ENCODE results near the gene RPTOR.
"Not testable (repeated sequence)": the region's sequence is repeated elsewhere in the genome, so short reads cannot be mapped to it uniquely, and the experiment has no call there.

RPTOR gene

DNA sequence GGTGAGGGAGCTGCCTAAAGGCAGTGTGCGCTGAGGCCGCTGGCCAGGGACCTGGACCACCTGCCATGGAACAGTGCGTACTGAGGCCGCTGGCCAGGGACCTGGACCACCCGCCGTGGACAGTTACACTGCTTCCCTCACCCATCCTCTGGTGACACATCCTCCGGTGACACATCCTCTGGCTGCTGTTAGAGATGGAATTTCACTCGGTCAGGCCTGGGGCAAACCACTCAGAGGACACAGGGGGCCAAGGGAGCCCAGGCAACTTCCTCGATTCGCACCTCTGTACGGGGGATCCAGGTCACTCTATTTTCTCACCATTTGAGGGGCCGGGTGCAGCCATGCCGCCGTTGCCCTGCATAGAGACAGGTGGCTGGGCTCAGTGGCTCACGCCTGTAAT, 32.4 kb upstream of the RPTOR start:
- DNase-seq (ENCODE audit: low read depth in 2 of 2), result no peak

DNA sequence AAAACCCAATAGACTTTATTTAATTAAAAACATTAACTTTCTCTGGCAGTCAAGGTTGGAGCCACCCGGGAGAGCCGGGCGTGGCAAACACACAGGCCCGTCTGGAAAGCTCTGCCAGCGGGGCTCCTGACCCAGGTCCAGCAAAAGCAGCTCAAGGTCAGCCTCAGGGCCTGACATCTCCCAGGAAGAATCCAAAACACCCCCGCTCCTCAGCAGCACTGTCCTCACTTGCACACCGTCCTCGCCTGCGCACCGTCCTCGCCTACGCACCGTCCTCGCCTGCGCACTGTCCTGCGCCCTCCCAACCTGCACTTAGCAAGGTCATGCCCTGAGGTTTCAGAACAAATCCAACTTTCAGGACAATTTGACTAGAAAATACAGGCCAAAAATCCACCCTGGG, 31.4 kb upstream of the RPTOR start:
- DNase-seq (ENCODE audit: low read depth in 2 of 2), result no peak

DNA sequence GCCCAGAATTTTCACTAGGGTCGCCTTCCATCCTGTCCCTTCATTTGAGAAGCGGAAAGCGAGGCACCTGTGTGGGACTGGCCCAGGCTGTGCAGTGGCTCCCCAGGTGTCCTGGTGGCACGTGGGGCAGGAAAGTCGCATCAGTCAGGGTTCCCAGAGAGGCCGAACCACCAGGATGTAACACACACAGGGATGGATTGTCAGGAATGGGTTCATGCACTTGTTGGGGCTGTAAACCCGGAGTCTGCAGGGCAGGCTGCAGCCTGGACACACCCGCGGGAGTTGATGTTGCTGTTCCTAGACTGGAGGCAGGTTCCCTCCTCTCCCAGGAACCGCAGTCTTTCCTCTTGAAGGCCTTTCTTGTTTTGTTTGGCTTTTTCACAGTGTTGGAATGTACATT, 30.7 kb upstream of the RPTOR start:
- no peak for DNase-seq (ENCODE audit: low read depth in 2 of 2)

DNA sequence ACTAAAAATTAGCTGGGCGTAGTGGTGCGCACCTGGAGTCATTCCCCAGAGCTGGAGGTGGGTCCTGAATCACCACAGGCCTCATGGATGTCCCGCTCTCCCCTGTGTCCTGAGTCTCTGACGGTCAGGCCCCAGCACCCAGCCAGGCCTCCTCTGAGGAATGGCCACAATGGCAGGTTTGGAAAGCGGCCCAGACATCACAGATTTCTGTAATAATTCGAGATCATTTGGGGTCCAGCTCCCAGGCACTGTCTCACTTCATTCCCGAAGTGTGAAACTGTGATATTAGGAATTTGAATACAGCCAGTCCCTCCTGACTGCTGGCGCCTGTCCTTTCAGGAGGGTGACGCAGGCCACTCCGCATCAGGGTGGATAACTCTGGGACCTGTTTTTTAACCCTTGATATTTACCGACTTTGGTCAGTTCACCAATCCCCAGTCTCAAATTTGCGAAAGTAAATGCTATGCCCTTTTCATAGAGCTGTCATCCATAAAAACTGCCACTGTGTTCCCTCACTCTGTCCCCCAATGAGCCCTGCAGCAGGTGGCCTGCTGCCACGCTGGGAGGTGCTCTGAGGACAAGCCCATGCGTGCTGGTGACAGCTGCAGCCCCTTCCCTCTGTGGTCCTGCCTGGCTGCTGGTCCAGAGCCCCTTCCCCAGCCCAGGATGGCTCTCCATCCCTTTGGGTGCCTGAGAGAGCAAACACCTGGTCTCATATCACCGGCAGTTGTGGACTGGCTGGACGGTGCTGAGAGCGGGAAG, 28.3 kb upstream of the RPTOR start:
- no peak for DNase-seq (ENCODE audit: low read depth in 2 of 2)

DNA sequence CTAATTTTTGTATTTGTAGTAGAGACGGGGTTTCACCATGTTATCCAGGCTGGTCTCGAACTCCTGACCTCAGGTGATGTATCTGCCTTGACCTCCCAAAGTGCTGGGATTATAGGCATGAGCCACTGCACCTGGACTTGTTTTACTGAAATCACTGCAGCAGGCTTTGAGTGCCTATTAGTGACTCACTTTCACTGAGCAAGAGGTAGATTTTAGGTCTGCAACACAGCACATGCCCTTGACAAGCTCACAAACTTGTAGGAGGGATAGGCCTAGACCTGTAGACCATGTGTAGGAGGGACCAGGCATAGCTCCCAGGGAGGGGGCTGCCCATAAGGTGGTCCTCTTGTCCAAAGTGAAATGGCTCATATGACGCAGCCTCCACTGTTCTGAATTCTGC, 27.0 kb upstream of the RPTOR start:
- no peak for DNase-seq (ENCODE audit: low read depth in 2 of 2)

DNA sequence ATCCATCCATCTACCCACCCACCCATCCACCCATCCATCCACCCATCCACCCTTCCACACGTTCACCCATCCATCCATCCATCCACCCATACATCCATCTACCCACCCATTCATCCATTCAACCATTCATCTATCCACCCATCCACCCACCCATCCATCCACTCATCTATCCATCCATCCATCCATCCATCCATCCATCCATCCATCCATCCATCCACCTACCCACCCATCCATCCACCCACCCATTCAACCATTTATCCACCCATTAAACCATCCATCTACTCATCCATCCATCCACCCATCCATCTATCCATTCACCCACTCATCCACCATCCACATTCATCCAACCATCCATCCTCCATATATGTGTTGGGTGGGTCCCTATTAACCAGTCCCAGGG, 26.2 kb upstream of the RPTOR start:
- DNase-seq (ENCODE audit: low read depth in 2 of 2), result no peak

DNA sequence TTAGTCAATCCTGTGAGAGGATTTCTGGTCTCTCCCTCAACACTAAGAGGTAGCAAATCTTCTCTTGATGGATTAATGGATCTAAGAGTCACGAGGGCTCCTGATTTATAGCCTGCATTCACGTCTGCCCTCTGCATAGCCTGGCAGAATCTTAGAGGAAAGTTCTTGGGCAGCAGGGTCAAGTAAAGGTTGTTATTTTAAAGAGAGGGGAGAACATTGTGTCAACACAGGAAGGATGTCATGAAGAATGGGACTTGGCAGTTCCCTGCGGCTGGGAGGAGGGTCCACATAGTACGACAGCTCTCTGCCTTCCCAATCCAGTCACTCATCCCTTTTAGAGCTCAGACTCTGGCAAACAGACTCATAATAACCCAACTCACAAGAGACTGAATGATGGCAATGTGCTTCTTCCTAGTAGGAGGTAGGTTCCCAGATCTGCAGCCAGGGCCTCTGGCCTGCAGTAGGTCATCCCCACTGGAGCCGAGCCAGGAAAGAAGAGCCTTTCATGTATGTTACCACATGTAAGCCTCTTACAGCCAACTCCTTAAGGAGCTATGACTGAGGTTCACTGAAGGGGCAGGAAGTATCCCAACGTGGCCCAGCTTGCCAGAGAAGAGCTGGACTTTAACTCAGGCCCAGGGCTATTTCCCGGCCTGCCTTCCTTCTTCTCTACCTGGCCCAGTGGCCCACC, 25.4 kb upstream of the RPTOR start:
- no peak for DNase-seq (ENCODE audit: low read depth in 2 of 2)

DNA sequence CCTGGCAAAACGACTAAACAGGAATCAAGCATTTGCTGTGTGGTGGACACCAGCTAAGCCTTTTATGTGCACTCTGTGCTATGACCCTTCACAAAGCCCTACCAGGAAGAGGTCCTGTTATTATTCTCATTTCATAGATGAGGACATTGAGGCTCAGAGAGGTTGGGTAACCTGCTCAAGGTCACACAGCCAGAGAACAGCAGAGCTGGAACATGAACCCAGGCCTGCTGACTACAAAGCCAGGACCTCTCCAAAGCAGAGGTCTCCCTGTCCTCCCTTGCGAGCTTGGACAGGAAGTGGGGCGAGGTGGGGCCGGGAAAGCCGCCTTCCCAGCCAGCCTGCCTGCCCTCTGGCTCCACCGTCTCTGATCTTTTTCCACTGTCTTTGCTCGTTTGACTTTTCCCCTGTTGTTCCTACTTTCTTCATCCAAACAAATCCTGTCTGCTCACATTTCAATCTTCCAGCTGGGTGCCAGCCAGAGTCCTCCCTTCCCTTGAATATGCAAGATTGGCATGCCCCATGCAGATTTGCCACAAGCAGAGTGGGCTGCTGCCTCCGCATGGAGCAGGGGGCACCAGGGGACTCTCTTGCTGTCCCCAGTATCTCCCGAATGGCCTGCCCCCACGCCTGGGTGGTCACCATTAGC, 23.7 kb upstream of the RPTOR start:
- no peak for DNase-seq (ENCODE audit: low read depth in 2 of 2)

DNA sequence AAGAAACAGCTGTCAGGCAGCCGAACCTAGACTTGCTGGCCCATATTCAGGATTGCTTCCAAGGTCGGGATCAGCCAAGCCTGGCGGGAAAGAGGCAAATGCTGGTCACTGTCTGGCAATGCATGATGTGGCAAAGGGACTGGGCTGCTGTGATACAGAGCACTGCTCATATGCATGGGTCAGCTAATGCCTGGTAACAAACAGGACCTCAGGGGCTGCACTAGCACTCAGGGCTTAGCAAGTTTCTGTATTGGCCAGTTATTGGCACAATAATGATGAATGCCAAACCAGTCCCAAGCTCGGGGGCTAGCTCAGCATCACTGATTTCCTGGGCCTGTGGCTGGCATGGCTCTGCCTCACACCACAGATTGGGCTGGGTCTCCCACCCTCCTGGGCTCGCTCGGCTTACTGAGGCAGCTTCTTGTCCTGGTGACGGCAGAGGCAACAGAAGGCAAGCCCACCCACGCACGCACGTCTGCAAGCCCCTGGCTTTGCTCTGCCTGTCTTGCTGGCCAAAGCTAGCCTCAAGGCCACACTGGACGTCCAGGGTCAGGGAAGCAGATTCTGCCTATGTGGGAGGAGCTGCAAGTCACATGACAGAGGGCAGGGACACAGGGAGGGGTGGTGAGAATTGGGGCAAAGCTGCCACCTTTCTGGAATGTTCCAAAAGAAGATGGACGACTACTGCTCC, 21.4 kb upstream of the RPTOR start:
- no peak for DNase-seq (ENCODE audit: low read depth in 2 of 2)

DNA sequence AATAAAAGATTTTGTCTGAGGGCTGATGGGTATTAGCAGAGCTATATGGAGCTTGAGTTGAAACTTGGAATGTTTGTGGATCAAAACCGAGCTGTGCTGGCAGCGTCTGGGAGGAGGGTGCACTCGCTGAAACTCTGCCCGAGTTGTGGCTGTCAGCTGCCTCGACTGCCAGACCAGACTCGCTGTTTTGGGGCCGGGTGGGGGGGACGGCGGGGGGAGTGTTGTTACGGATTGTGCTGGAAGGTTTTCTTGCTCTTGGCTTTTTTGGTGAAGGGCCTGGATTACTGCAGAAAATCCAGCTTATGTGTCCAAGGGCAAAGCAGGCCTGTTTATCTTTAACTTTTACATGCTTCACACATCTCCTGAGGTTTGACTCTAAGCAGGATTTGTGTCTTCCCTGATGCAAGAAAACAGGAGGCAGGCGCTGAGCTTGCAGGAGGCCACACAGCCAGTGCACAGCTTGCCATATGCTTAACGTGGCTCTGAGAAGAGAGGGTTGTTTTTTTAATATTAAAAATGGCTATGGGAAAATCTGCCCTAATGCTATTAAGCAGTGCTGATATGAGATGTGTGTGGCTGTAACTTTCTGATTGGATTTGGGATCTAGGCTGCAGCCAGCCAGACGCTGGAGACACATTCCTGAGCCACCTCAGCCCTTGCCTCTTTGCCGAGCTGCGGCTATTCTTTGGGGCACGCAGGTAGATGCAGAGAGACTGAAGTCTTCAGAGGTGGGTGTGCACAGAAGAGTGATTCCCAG, 20.5 kb upstream of the RPTOR start:
- DNase-seq (ENCODE audit: low read depth in 2 of 2), result no peak

DNA sequence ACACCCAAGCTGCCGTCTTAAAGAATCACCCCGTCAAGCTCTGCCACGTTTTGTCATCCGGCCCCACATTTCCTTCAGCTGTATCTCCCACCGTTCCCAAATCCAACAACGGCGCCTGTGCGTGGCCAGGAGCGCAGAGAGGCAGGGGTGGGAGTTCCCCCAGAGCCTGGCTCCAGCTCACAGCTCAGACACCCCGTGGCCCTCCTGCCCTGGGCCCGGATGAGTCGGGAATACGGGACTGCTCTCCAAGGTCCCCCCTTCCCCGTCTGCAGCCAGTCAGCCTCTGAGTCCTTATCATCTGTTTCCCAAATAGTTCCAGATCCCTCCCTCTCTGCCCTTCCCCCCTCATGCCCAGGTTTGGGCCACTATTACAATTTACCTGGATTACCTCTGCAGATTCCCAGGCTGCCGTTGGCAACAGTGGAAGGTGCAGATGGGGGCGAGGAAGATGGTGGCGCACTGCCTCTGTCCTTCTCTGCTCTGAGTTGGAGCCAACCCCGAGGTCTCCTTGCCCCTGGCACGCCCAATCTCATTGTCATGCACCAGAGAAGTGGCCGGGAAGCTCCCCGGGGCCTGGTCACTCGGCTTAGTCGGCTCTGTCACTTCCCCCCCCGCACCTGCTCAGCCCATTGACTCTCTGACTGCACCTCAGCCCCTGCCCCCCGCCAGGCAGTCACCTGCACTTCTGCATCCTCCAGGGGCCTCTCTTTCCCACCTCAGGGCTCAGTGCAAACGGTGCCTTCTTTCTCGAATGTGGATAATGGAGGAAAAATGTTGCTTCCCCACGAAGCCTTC, 18.3 kb upstream of the RPTOR start:
- no peak for DNase-seq (ENCODE audit: low read depth in 2 of 2)

DNA sequence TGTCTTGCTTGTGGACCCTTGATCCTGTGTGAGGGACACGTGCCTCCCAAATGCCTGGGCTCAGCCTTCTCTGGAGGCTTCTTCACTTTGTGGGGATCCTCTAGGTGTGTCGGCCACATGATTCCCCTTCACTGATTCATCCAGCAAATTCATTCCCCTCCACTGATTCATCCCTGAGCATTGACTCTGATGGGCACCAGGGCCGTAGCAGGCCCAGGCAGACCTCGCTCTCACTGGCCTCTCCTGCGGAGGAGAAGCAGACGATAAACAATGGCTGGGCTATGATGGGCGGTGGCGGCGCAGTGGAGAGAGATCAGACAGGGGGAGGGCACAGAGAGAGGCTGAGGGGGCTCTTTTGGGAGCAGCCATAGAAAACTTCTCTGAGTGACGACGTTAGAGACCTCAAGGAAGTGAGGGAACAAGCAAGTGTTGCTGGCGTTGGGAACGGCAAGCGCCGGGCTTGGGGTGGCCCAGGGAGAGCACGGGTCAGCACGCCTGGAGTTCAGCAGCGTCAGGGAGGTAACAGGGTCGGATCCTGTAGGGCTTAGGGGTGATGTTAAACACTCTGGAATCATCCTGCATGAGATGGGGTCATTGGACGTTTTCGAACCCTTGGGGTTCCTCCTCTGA, 17.5 kb upstream of the RPTOR start:
- no peak for DNase-seq (ENCODE audit: low read depth in 2 of 2)

DNA sequence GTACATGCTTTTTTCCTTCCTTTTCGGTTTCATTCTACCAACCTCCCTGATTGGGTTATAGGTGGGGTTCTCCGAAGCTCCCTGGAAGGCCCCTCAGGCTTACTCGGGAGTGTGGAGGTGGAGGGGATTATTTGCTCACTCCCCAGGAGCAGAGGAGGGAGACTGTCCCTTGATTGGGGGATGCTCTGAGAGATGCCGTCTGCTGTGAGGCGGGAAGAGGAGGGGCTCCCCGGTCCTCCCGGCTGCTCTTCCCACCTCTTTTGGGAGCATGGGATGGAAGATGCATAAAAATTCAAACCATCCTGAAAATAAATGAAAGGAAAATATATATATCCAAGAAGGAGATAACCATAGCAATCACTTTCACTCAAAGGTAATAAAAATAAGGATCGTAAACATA, 16.1 kb upstream of the RPTOR start:
- no peak for DNase-seq (ENCODE audit: low read depth in 2 of 2)

DNA sequence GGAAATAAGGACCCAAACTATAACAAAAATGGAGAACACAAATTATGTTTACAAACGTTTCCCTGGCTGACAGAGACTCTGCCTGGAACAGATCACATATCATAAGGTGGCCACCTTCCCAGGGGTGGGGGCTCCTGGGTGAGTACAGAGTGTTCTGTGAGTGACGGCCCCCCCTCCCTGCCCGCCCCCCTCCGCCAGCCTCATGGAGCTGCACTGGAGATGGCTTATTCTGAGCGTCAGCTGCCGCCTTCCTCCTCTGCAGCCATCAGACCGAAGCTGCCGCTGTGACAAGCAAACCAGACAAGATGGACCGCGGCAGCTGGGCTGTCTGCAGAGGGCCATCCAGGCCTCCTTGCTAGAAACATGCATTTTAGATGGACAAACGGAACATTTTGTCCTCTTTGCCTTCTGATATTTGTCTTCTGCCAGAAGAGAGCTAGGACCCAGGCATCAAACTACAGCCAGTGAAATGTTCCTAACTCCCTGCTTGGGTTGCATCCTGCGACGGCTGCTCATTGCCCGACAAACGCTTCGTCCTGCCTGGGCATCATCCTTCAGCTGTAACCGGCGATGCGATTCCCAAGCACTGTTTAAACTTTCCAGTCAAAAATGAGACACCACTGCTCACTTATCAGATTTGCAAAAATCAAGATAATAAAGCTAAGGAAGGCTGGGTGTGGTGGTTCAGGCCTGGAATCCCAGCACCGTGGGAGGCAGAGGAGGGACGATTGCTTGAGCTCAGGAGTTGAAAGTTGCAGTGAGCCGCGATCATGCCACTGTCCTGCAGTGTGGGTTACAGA, 15.3 kb upstream of the RPTOR start:
- DNase-seq (ENCODE audit: low read depth in 2 of 2), result no peak

DNA sequence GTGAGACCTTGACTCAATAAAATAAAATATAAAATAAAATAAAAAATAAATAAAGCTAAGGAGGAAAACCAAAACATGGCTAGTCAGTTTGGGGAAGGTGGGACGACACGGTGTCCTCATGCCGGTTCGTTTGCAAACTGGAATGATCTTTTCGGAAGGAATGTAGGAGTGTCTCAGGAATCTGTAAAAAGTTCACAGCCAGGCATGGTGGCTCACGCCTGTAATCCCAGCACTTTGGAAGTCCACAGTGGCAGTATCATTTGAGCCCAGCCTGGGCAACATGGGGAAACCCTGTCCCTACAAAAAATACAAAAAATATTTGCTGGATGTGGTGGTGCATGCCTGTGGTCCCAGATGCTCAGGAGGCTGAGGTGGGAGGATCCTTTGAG, 14.7 kb upstream of the RPTOR start:
- no peak for DNase-seq (ENCODE audit: low read depth in 2 of 2)

DNA sequence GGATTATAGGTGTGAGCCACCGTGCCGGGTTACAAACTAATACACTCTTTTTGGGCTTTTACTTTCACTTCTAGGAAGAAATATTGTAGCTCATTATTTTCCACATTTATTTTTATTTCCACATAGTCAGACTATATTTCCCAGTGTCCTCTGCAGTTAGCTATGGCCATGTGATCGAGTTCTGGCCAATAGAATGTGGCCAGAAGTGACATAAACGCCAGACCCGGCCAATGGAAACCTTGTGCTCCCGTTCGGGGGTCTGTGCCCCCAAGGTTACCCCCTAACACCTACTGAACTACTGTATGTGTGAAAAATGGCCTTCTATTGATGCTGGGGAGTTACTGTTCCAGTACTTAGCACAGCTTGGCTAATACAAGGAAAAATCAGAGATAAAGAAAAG, 13.2 kb upstream of the RPTOR start:
- no peak for DNase-seq (ENCODE audit: low read depth in 2 of 2)

DNA sequence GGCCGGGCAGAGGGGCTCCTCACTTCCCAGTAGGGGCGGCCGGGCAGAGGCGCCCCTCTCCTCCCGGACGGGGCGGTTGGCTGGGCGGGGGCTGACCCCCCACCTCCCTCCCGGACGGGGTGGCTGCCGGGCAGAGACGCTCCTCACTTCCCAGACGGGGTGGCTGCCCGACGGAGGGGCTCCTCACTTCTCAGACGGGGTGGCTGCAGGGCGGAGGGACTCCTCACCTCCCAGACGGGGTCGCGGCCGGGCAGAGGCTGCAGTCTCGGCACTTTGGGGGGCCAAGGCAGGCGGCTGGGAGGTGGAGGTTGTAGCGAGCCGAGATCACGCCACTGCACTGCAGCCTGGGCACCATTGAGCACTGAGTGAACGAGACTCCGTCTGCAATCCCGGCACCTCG, 7.3 kb upstream of the RPTOR start:
- not testable (repeated sequence) for DNase-seq (ENCODE audit: low read depth in 2 of 2)

DNA sequence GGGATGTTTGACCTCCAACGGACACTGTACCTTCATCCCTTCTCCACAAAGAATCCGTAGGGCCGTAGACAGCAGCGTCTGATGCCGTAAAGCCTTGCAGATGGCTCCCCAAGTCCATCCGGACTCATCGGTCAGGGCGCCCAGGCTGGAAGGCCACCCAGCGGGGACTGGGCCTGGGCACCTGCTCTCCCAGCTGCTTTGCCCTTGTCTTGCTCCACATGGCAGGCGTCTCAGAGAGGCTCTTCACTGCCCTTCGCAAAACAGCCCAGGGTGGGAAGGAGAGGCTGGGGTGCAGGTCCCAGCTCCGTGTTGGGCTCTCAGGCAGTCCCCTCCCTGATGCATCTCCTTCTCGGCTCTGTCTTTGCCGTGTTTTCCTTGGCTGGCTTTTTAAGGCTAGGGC, 6.2 kb upstream of the RPTOR start:
- no peak for DNase-seq (ENCODE audit: low read depth in 2 of 2)

DNA sequence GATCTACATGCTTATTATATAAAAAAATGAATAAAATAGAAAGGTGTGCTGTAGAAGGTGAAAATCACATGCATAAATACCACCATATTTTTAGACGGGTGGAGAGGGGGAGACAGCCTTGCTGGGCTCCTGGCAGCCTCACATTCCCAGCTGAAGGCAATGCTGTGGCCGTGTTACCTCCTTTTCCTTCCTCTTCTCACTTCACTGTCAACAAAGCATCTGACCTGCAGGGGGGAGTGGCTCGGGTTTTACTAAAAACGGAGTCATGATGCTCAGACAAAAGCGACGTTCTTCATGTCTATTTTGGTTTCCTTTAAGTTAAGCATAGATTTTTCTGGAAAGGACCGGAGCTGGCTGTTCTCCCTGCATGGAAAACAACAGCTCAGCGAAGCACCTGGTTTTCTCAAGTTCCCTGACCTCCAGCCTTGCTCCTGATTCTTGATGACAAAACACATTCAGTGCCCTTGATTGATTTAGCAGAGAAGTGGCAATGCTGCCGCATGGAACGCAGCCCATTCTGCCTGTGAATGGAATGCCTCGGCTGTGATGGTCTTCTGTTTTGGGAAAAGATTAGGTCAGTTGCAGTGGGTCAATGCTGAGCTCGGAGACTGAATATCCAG, 5.5 kb upstream of the RPTOR start:
- DNase-seq (ENCODE audit: low read depth in 2 of 2), result no peak

Measured in stimulated activated CD8-positive, alpha-beta memory T cell treated with anti-CD3 and anti-CD28 coated beads, Interleukin-2, amount 100 ng/mL, for 1 hour (primary cell).